ENCODE measurements around the gene ZBTB42.

ZBTB42 gene

DNA sequence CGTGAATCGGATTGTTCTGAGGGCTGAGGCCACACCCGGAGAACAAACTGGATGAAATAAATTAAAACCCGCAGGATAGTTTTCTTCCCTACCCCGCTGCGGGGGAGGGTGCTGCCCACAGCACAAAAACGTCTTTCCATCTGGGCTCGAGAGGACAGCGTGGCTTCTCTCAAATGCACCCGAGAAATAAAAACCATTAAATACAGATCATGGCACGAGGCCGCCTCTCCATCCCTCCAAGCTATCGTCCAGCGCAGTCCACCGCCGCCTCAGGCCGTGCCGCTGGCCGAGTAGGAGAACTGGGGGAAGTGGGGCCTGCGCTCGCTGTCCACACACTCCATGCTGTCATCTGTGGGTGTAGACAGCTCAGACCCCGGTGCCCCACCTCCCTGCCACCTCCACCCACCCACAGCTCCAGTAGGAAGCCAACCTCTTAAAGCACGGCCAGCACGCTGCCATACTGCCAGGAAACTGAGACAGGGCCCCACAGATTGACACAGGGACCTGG, 30.8 kb upstream of the ZBTB42 start:
- no peak for DNase-seq

DNA sequence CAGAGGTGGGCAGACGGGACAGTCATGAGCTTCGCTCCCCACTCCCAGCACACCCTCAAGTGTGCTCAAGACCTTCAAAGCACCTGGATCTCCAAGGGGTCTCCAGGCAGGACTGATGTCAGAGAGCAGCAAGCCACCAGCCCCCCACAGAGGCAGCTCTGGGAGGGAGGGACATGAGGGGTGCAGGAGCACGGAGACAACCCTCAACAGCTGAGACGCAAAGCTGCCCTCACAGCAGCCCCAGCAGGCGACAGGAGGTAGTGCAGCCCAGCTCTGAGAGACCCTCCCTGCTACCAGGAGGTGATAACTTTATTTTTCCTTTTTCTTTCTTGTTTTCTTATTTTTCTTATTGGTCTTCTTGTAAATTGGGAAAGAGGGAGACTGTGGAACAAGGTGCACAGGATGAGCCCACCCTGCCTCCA, 30.0 kb upstream of the ZBTB42 start:
- DNase-seq: no peak

DNA sequence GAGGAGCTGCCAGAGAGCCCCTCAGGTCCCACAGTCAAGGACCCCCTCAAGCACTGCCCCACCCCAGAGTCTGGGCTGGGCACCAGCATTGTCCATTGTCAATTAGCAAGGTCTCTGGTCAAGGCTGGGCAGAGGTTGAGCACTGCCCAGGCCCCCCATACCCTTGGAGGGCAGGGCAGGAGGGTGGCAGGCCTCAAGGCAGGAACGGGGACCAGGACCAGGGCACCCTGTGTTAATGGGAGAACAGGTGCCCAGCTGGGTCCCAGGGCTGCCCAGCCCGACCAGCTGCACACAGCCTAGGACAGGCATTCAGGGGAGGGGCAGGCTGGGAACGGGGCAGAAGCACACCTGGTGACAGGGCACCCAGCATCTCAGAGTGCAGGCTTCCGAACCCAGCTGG, 29.5 kb upstream of the ZBTB42 start:
- no peak for DNase-seq

DNA sequence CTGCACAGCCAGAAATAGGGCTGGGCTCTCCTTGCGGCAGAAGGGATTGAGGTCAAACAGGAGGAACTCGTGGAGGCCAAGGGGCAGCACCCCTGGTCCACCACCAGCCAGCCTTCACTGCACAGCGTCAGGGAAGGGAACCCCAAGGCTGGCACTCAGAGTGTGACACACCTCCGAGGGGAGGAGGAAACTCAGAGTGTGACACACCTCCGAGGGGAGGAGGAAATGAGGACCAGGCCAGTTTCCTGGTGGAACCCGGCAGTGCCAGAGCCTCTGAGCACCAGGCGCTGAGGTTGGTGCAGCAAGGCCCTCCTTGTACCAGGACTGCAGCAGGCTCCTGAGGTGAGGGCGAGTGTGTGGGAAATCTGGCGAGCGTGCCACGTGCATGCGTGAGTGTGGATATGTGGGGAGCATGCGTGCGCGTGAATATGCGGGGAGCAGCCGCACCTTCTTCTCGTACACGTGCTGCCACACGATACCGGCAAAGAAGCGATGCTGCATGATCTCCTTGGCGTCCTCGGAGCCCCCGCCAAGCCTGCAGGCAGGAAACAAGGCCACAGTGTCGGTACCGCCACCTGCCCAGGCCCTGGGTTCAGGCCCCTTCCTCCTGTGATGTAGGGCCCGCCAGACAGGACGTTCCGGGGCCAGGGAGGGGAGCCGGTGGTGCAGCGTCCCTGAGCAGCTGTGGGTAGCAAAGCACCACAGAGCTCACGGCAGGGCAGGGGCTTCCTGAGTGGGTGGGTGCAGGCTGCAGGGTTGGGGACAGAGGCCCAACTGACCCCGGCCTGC, 28.8 kb upstream of the ZBTB42 start:
- no peak for DNase-seq

DNA sequence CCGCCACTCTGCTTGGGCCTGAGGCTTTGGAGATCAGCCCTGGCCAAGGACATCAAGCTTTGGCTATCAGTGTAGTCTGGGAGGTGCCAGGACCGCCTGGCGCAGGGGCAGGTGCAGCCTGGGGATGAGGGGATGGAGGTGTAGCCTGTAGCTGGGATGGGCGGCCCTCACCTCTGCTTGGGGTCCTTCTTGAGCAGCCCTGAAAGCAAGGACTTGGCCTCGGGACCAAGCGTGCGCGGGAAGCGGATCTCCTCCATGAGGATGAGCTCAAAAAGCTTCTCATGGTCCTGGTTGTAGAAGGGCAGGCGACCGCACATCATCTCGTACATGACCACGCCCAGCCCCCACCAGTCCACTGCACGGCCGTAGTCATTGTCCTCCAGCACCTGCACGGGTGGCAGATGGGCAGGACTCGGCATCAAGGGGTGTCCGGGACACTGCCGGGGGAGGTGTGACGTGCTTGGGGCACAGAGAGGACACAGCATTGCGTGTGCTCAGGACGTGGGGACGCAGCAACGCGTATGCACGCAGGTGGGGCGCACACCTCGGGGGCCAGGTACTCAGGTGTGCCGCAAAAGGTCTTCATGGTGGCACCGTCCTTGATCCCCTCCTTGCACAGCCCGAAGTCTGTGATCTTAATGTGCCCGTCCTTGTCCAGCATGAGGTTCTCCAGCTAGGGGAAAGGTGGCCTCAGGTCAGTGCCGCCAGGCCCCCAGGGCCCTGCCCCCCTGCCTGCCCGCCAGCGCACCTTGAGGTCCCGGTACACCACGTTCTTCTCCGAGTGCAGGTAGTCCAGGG, 28.0 kb upstream of the ZBTB42 start:
- no peak for DNase-seq

DNA sequence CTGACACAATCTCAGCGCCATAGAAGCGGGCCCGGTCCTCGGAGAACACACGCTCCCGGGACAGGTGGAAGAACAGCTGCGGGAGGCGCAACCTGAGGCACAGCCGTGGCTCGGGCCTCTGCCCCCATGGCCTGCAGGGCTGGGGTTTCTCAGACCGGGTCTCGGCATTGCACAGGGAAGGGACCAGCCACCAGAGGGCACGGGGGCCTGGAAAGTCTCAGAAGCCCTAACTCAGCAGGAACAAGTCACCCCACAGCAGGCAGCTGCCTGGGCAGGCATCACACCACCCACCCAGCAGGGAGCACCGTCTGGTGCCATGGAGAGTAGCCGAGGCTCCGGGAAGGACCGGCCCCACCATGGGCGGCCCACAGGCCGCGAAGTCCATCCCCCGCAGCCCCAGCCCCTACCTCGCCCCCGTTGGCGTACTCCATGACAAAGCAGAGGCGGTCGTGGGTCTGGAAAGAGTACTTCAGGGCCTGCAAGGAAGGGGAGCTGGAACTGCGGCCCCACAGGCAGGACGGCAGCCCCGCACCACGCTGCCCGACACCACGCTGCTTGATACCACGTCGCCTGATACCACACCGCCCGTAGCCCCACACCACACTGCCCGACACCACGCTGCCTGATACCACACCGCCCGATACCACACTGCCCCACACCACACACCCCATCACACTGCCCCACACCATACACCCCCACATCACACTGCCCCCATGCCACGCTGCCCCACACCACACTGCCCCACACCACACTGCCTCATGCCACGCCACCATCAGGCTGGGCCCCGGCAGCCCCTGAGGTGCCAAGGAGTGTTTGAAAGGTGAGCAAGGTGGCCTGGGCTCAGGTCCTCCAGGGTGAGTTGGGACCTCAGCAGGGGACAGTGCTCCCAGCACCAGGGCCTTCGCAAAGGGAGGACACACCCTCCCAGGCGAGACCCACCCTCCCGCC, 27.1 kb upstream of the ZBTB42 start:
- no peak for DNase-seq

DNA sequence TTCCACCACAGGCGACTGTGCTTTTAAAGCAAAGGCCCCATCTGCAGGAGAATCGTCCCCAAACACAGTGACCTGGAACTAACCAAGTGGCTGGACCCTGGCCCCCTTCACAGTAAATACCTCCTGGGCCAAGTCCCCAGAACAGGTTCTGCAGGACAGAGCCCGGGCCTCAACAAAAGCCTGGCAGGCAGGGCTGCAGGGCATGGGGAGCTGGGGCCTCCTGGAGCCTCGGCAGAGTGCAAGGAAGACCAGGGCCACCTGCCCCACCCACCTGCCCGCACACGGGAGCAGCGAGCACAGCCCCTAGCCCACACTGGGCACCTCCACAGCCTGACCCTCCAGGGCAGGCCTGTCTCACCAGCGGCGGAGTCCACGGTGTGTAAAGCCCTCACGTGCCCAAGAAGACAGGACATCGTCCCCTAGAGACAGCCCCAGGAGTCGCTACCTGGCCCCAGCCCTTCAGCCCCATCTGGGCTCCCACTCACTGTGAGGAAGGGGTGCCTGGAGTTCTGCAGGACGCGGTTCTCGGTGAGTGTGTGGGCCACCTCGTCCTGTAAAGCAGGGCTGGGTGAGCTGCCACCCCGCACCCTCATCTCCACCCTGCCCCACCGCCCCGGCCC, 26.3 kb upstream of the ZBTB42 start:
- DNase-seq: no peak

DNA sequence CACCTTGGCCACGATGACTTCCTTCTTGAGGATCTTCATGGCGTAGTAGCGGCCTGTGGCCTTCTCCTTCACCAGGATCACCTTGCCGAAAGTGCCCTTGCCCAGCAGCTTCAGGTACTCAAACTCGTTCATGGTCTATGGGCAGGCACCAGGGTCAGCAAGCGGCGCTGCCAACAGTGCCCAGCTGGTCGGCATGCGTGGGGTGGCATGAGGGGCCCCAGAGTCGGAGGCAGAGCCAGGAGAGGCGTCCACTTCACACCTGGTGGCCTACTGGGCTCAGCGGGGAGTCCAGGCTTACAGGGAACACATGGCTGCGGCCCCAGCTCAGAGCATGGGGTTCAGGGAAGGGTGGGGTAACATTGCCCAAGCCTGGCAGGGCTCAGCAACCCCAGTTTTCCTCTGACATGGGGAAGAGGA, 25.8 kb upstream of the ZBTB42 start:
- no peak for DNase-seq

DNA sequence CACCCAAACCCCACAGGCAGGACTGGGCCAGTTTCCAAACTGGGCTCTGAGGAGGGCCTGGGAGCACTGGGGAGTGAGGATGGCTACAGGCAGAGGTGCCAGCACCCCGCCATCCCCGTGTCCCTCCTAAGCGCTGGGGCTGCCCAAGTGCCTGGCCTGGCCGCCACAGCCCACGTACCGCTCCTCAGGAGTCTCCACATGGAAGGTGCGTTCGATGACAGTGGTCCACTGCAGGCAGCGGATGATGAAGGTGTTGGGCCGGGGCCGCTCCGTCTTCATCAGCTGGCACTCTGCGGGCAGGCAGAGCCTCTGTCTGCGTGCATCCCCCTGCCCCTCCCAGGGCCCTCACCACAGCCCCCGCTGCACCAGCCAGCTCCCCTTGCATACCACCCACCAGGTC, 24.4 kb upstream of the ZBTB42 start:
- DNase-seq: no peak

DNA sequence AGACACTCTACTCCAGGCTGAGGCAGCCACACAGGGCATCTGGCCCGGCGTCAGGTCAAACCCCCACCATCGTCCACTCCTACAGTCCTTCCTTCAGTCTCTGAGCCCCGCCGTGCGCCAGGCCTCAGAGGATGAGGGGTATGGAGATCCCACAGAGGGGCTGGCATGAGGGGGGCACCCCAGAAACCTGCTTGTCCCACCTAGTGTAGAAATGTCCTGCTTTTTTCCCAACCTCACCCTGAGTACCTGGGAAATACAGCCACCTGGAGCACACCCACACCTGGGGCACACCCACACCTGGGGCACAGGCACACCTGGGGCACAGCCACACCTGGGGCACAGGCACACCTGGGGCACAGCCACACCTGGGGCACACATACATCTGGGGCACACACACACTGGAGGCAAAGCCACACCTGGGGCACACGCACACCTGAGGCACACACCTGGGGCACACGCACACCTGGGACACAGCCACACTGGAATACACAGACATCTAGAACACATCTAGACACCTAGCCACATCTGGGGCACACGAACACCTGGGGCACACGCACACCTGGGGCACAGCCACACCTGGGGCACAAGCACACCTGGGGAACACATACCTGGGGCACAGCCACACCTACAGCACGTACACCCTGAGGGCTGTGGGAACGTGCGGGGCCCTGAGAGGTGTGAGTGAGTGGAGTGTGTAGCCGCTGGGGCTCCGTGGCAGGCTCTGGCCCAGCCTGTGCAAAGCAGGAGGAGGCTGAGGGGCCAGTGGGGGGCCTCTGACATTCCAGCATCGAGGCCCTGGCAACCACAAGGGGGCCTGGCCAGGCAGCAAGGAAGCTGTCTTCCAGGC, 23.7 kb upstream of the ZBTB42 start:
- DNase-seq: no peak

DNA sequence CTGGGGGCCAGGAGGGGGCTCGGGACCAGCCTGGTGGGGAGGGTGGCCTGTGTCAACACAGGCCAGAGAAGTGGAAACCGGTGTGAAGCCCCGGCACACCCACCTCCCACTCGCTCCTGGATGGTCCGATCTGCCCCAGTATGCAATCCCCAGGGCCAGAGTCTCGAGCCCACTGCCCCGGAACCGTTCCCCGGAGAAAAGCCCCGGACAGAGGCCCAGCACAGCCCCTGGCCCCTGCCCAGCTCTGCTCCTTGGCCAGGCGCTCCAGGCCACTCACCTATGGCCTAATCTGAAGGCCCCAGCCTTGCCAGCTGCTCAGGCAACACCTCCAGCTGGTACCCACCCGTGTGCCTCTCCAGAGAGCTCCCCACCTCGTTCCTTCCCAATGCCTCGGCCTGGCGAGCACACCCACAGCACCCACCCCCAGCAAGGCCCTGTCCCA, 23.1 kb upstream of the ZBTB42 start:
- no peak for DNase-seq

DNA sequence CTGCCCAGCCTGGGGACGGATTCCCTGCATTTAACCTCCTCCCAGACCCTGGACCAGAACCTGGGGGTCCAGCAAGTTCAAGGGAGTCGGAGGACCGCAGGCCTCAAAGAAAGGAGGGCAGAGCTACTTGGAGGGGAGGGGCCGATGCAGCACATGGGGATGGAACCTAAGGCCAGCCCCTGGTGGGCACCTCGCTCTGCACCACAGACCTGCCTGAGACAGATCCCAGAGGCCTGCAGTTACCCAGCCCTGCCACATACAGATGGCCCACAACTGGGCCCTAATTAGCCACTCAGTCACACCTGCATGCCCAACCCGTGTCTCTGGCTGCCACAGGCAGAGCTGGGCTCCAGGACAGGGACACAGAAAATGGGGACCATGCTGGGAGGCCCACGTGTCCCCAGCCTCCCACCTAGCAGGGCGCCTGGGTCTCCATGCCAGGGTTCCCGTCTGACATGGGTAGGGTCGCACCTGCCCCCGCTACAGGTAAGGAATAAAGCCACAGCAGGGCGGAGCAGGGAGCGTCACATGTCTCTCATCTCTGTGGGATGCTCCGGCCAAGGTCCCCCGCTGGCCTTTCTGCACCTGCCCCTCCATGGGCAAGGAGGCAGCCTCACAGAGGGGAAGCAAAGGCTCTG, 22.1 kb upstream of the ZBTB42 start:
- DNase-seq: no peak

DNA sequence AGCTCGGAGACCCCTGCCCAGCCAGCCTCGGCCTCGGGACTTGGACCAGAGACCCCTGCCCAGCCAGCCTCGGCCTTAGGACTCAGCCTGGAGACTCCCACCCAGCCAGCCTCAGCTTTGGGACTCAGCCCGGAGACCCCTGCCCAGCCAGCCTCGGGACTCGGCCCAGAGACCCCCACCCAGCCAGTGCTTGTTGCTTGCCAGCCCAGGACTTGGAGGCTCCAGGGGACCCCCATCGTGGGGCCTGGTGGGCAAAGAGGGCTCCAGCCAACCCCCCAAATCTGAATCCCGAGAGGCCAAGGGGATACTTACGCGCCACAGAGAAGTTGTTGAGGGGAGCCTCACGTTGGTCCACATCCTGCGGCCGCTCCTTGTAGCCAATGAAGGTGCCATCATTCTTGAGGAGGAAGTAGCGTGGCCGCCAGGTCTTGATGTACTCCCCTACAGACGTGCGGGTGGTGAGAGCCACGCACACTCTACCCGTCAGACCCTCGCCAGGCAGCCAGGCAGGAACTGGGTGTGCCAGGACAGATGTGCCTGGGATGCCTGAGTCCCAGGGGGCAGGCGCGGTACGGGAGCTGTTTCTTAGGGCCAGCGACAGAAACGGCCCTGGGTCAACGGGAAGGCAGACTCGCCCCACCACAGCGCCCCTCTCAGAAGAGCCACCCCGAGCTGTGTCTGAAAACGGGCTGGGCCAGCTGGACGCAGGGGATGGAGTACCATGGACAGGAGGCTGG, 21.0 kb upstream of the ZBTB42 start:
- no peak for DNase-seq

DNA sequence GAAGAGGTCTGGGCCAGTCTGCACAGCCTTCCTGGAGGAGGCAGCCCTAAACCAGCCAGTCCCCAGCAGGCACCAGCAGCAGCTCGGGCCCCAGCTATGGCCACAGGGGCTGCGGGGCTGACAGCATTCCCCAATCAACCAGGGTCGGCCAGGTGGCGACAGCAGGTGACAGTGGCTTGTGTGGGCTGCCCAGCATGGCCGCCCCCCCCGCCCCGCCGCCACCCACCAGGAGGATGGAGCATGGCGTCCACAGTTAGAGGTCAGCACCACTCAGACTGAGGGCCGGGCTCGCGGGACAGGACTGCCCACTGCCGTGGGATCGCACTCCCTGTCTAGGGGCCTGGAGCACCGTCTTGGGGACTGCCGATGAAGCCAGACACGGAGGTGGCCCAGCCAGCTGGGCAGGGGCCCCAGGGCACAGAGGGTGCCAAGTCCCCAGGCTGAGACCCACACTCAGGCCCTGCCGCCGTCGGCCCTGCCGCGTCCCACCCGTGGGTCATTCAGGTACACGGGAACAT, 20.3 kb upstream of the ZBTB42 start:
- DNase-seq: no peak

DNA sequence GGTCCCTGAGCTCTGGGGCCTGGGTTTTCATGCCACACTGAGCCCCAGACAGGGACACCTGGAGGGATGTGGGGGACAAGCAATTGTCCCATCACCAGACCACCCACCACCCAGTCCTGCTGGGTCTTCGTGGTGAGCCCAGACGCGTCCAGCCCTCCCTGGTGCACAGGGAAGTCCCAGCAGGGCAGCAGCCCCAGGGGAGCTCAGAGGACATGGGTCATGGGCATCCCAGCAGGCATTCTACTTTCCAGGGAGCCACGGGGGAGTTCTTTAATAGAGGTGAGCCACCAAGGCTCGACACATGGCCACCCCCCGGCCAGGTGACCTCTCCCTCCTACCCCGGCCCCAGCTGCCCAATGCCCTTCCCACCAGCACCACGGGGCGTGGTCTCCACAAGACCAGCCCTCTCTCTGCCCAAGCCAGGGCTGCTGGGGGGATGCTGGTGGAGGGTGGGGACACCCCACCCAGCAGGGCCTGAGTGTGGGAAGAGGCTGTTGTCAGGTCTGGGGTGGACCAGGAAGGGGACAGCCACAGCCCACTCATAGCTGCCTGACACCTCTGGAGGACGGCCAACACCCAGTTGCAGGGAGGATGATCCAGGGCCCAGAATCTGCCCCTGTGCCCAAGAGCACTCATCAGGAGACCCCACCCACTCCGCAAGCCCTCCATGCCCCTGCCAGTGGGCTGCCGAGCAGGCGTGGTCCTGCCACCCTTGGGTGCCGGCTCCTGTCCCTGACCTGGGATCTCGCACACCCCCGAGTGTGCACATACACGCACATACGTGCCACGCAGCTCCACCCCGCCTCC, 19.4 kb upstream of the ZBTB42 start:
- no peak for DNase-seq

DNA sequence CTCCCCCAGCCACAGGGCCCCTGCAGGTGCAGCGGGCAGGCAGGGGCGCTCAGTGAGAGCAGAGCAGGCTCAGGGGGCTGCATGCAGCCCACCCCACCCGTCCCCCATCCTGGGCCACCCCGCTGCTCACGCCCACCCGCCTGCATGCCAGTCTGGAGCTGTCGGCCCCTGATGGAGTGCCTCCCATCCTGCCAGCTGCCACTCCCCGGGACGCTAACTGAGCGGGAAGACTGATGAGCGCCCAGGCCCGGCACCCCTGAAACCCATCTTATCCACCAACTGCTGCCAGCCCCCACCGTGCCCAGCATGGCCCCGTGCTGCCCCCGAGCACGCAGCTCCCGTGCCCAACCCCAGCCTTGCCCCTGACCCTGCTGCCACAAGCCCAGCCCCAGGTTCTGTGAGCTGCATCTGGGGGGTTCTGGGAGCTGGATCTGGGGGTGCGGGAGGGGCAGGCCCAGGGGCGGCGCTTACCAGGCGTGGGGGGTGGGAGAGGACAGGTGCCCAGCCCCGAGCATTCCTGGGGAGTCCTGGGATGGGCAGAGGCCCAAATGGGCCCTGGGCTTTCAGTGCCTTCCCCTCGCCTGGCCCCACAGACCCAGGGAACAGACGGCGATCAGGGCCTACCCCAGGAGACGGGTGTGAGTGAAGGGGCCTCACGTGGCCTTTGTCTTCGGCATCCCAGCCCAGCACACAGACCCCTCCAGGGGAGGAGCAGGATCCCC, 18.7 kb upstream of the ZBTB42 start:
- DNase-seq: no peak

DNA sequence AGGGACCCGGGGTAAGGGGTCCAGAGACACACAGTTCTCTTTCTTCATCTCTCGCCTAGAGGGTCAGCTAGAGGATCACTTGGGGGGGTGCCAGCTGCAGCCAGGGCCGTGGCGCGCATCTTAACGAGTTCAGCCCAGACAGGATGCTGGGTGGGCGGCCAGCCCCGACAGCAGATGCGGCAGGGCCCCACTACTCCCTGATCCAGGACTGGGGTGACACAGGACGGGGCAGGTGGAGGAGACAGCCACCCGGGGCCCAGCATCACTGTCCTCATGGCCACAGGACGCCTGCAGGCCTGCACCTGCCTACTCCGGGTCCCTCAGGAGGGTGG, 18.1 kb upstream of the ZBTB42 start:
- DNase-seq: no peak

DNA sequence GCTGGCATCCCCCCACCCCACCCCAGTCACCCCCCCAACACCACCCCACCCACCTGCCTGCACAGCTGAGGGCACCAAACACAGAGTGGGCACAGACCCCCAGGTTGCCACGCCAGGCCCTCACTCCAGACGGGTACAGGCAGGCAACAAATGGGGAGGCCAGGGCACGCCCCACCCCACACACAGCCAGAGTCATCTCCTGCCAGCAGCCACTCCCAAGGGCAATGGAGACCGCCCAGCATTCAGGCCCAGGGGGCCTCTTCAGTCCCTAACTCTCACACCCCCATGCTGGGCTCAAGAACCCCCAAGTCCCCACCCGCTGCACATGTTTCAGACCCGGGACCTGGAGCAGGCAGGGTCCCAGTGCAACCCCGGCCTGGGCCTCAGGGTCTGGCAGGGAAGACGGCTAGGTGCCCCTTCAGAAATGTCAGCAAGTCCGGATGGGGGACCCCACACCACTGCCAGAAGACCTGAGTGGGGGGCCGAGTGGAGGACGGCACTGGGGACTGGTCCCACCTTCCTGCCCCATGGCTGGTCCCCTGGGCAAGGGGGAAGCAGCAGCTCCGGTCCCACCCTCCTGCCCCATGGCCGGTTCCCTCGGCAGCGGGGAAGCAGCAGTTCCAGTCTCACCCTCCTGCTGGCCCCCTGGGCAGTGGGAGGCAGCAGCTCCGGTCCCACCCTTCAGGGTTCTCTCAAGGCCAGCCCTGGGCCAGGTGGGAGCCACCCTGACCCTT, 17.2 kb upstream of the ZBTB42 start:
- DNase-seq: no peak

All from activated CD4-positive, alpha-beta T cell treated with anti-CD3 and anti-CD28 coated beads, Interleukin-2, amount 50 U/mL, for 16 hours (primary cell).